PC-9 (cell line): Measurements from ENCODE around the gene PAK4. TPM values are rescaled to one million over a fixed set of nuclear protein-coding genes. Genes with fewer than 3 reads are reported as not detected.

Experiments
- BruUV-seq: library from RNA; stranded (reverse); fragments of 400-500 nt; replicated peaks from 2 replicates; lab custom pipeline; 2021; lab: Mats Ljungman, UMichigan
- CTCF ChIA-PET: fragments of 300-600 bp; sonication (Branson Sonifier 250); formaldehyde crosslinking; loops from one replicate; lab custom pipeline; 2022; ENCODE audit warnings: antibody characterized with exemption; lab: Charles Lee
- POLR2A ChIA-PET: fragments of 300-600 bp; sonication (Branson Sonifier 250); formaldehyde crosslinking; loops from one replicate; lab custom pipeline; 2022; ENCODE audit warnings: antibody characterized with exemption; ENCODE audit not compliant: unreplicated experiment; lab: Charles Lee
- DNase-seq, 2 experiments: peaks; one replicate each; pipeline versions ENCODE4 v3.0.0 to v3.0.0-alpha.2; 2015 to 2022; ENCODE audit warnings: mixed read lengths in 1 of 2
- H2AFZ ChIP-seq: fragments of 200-600 bp; sonication (generic); 2 replicates; pipeline ENCODE4 v1.8.1; 2017; ENCODE audit warnings: antibody characterized with exemption
- H3F3A ChIP-seq: fragments of 200-600 bp; sonication (generic); 2 replicates; pipeline ENCODE4 v1.8.1; 2017; ENCODE audit warnings: antibody characterized with exemption, mild to moderate bottlenecking, low read depth; ENCODE audit not compliant: insufficient read depth
- H3K27ac ChIP-seq: fragments of 200-600 bp; sonication (generic); 2 replicates; pipeline ENCODE4 v1.6.1; 2016; ENCODE audit warnings: mixed run types
- H3K27me3 ChIP-seq: fragments of 200-600 bp; sonication (generic); 2 replicates; pipeline ENCODE4 v1.6.1; 2016; ENCODE audit warnings: low read depth, mixed run types; ENCODE audit not compliant: insufficient read depth
- H3K36me3 ChIP-seq: fragments of 200-600 bp; sonication (generic); 2 replicates; pipeline ENCODE4 v1.6.1; 2016; ENCODE audit warnings: low read depth, mixed run types
- H3K4me1 ChIP-seq: fragments of 200-600 bp; sonication (generic); replicated peaks from 2 replicates; pipeline ENCODE4 v1.6.1; 2016; ENCODE audit warnings: mixed run types; ENCODE audit not compliant: insufficient read depth
- H3K4me2 ChIP-seq: fragments of 200-600 bp; sonication (generic); 2 replicates; pipeline ENCODE4 v1.6.1; 2017; ENCODE audit warnings: mixed run types
- H3K4me3 ChIP-seq: fragments of 200-600 bp; sonication (generic); 2 replicates; pipeline ENCODE4 v1.6.1; 2016; ENCODE audit warnings: mixed run types
- H3K79me2 ChIP-seq: fragments of 200-600 bp; sonication (generic); 2 replicates; pipeline ENCODE4 v1.6.1; 2017; ENCODE audit warnings: low read depth, mixed run types
- H3K9me2 ChIP-seq: fragments of 200-600 bp; sonication (generic); 2 replicates; pipeline ENCODE4 v1.8.1; 2017; ENCODE audit warnings: mild to moderate bottlenecking; ENCODE audit not compliant: insufficient read depth
- H3K9me3 ChIP-seq: fragments of 200-600 bp; sonication (generic); 2 replicates; pipeline ENCODE4 v1.8.1; 2016; ENCODE audit warnings: low read depth; ENCODE audit not compliant: insufficient read depth
- H4K20me1 ChIP-seq: fragments of 200-600 bp; sonication (generic); 2 replicates; pipeline ENCODE4 v1.8.1; 2017; ENCODE audit not compliant: insufficient read depth
- EZH2 ChIP-seq: fragments of 200-600 bp; sonication (generic); IDR thresholded peaks from 2 replicates; pipeline ENCODE4 v1.8.0; 2017; ENCODE audit warnings: antibody characterized with exemption, low read depth
- intact Hi-C: fragments of 100-400 bp; cut with micrococcal nuclease; formaldehyde crosslinking; loops from one replicate; pipeline ENCODE4 v1.10.0; 2022; ENCODE audit not compliant: unreplicated experiment
- total RNA-seq: library from RNA; stranded (reverse); gene quantifications from 2 replicates; pipeline ENCODE4 v1.2.3, GENCODE V29; 2021
- TF ChIP-seq, protein P1 (sequence below): fragments of 200-600 bp; sonication (generic); conservative IDR thresholded peaks from 2 replicates; pipeline ENCODE4 v1.6.1; 2017; ENCODE audit warnings: mixed run types, antibody characterized with exemption, mild to moderate bottlenecking, moderate library complexity

Gene PAK4
- total RNA-seq, 1 experiment from 2014 or later, result 77.8 TPM

- H3K27me3 ChIP-seq, result no peaks in the 10 kb centered on the region
- H3K27ac ChIP-seq, result peak overlapping the region; percentile 61
- H3K79me2 ChIP-seq, result peaks cover 85% of the 10 kb centered on the region
- BruUV-seq, result no TSS peak
- peak overlapping the region; percentile 74 for H3K4me2 ChIP-seq
- POLR2A ChIA-PET, result interaction anchor here (0.6 to 0.7 kb wide), 5 partner anchors 14 to 722 kb away, joined by 3 to 10 read pairs (median 4); no protein-coding TSS in a partner anchor
- H2AFZ ChIP-seq, result 0 out of 2 replicates have a peak overlapping the region, but pooled peaks have one; percentile 25
- peak overlapping the region; percentile 42; the same call in 1 of the 2 replicates for H3K4me3 ChIP-seq
- peaks cover 49% of the 10 kb centered on the region for H4K20me1 ChIP-seq
- no peak for DNase-seq
- H3F3A ChIP-seq, result peaks cover 32% of the 10 kb centered on the region; the same call in 1 of the 2 replicates
- CTCF ChIA-PET, result interaction anchor here (0.6 to 1.1 kb wide), 2 partner anchors 13 to 1184 kb away, joined by 3 to 5 read pairs; no protein-coding TSS in a partner anchor
- H3K36me3 ChIP-seq, result 0 out of 2 replicates have a peak, but pooled peaks cover under 1% of the 10 kb centered on the region
- no peaks in the 10 kb centered on the region for H3K9me3 ChIP-seq
- TF ChIP-seq, protein P1, sequence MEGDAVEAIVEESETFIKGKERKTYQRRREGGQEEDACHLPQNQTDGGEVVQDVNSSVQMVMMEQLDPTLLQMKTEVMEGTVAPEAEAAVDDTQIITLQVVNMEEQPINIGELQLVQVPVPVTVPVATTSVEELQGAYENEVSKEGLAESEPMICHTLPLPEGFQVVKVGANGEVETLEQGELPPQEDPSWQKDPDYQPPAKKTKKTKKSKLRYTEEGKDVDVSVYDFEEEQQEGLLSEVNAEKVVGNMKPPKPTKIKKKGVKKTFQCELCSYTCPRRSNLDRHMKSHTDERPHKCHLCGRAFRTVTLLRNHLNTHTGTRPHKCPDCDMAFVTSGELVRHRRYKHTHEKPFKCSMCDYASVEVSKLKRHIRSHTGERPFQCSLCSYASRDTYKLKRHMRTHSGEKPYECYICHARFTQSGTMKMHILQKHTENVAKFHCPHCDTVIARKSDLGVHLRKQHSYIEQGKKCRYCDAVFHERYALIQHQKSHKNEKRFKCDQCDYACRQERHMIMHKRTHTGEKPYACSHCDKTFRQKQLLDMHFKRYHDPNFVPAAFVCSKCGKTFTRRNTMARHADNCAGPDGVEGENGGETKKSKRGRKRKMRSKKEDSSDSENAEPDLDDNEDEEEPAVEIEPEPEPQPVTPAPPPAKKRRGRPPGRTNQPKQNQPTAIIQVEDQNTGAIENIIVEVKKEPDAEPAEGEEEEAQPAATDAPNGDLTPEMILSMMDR, result no peak; the same call in 1 of the 2 replicates
- TF ChIP-seq EZH2, result no peak
- H3K4me1 ChIP-seq, result peaks cover 38% of the 10 kb centered on the region
- H3K9me2 ChIP-seq, result no peaks in the 10 kb centered on the region
- intact Hi-C loops, result loop anchor here (1.0 kb wide), 2 partner anchors 13 to 29 kb away; partner anchors contain the start of gene PAK4
These were observed 28.6 kb downstream of the PAK4 start for GRCh38 chr19:39154100-39154628.

GRCh38 chr19:39154629-39155100, 29.1 kb downstream of the PAK4 start:
- Histone ChIP-seq H4K20me1 (peaks cover 54% of the 10 kb centered on the region), H3K4me1 (peaks cover 39% of the 10 kb centered on the region), H3K27me3 (no peaks in the 10 kb centered on the region), H3K27ac (peak overlapping the region; percentile 61), H3K36me3 (no peaks in the 10 kb centered on the region), H3K4me3 (peak overlapping the region; percentile 42; the same call in 1 of the 2 replicates), H3K79me2 (peaks cover 84% of the 10 kb centered on the region), H3K9me3 (no peaks in the 10 kb centered on the region), H3K9me2 (no peaks in the 10 kb centered on the region), H3K4me2 (peak overlapping the region; percentile 74), H3F3A (peaks cover 32% of the 10 kb centered on the region; the same call in 1 of the 2 replicates), H2AFZ (peak overlapping the region; percentile 61; the same call in 1 of the 2 replicates)
- intact Hi-C loops, result loop anchor here (1.0 kb wide), 2 partner anchors 13 to 29 kb away; partner anchors contain the start of gene PAK4
- CTCF ChIA-PET, result interaction anchor here (0.6 to 1.1 kb wide), 2 partner anchors 12 to 1185 kb away, joined by 3 to 5 read pairs; no protein-coding TSS in a partner anchor
- TF ChIP-seq EZH2, result no peak
- TF ChIP-seq, protein P1, result no peak
- POLR2A ChIA-PET, result interaction anchor here (0.6 to 0.7 kb wide), 4 partner anchors 15 to 722 kb away, joined by 4 to 10 read pairs (median 4); no protein-coding TSS in a partner anchor
- peak; percentile 90 to 92 for DNase-seq
- no TSS peak for BruUV-seq

- ChIA-PET CTCF (interaction anchor here (1.1 kb wide), 1 partner anchor 11 kb away, joined by 5 read pairs; no protein-coding TSS in a partner anchor), POLR2A (interaction anchor here (0.6 kb wide), 1 partner anchor 15 kb away, joined by 4 read pairs; no protein-coding TSS in a partner anchor)
- H3K79me2 ChIP-seq, result peaks cover 86% of the 10 kb centered on the region
- peak overlapping the region; percentile 74 for H3K4me2 ChIP-seq
- no peaks in the 10 kb centered on the region for H3K9me2 ChIP-seq
- H3K27me3 ChIP-seq, result no peaks in the 10 kb centered on the region
- no TSS peak for BruUV-seq
- H2AFZ ChIP-seq, result no peak overlapping the region
- no peaks in the 10 kb centered on the region for H3K36me3 ChIP-seq
- H3K4me1 ChIP-seq, result peaks cover 43% of the 10 kb centered on the region
- peaks cover 54% of the 10 kb centered on the region for H4K20me1 ChIP-seq
- H3K9me3 ChIP-seq, result no peaks in the 10 kb centered on the region
- peaks cover 32% of the 10 kb centered on the region; the same call in 1 of the 2 replicates for H3F3A ChIP-seq
- peak overlapping the region; percentile 42; the same call in 1 of the 2 replicates for H3K4me3 ChIP-seq
- peak overlapping the region; percentile 61 for H3K27ac ChIP-seq
- no peak for DNase-seq
- intact Hi-C loops, result no loop called here
- TF ChIP-seq, protein P1, result no peak
- no peak for TF ChIP-seq EZH2
These were observed 29.6 kb downstream of the PAK4 start for GRCh38 chr19:39155114-39155700.
